NB4 (cell line): Measurements from ENCODE around the gene EIF4B.

Source experiments
- DNase-seq: peaks from one replicate; pipeline ENCODE4 v3.0.0; 2010; ENCODE audit warnings: low read depth
- H3K4me3 ChIP-seq: one replicate; pipeline ENCODE4 v1.5.1; 2011; ENCODE audit warnings: mild to moderate bottlenecking, low read depth, low read length, moderate library complexity
- CTCF ChIP-seq: IDR thresholded peaks from one replicate; pipeline ENCODE4 v1.5.1; 2012; ENCODE audit warnings: low read depth, low read length
- MAX ChIP-seq: IDR thresholded peaks from 2 replicates; pipeline ENCODE4 v1.6.1; 2011; ENCODE audit warnings: low read depth, low read length
- MYC ChIP-seq: IDR thresholded peaks from 2 replicates; pipeline ENCODE4 v1.6.1; 2011; ENCODE audit warnings: low read depth, low read length
- POLR2A ChIP-seq: IDR thresholded peaks from 2 replicates; pipeline ENCODE4 v1.6.1; 2011; ENCODE audit warnings: mild to moderate bottlenecking; ENCODE audit not compliant: insufficient read length; ENCODE audit errors: extremely low read depth

The EIF4B gene

DNA sequence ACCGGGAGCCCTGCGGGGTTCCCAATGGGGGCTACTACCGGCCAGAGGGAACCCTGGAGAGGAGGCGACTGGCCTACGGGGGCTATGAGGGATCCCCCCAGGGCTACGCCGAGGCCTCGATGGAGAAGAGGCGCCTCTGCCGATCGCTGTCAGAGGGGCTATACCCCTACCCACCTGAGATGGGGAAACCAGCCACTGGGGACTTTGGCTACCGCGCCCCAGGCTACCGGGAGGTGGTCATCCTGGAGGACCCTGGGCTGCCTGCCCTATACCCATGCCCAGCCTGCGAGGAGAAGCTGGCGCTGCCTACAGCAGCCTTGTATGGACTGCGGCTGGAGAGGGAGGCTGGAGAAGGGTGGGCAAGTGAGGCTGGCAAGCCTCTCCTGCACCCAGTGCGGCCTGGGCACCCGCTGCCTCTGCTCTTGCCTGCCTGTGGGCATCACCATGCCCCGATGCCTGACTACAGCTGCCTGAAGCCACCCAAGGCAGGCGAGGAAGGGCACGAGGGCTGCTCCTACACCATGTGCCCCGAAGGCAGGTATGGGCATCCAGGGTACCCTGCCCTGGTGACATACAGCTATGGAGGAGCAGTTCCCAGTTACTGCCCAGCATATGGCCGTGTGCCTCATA is 53.3 kb downstream of the EIF4B start:
- TF ChIP-seq POLR2A, result no peak
- no peak for TF ChIP-seq MYC
- no peak for TF ChIP-seq CTCF
- TF ChIP-seq MAX, result no peak
- no peak for DNase-seq

DNA sequence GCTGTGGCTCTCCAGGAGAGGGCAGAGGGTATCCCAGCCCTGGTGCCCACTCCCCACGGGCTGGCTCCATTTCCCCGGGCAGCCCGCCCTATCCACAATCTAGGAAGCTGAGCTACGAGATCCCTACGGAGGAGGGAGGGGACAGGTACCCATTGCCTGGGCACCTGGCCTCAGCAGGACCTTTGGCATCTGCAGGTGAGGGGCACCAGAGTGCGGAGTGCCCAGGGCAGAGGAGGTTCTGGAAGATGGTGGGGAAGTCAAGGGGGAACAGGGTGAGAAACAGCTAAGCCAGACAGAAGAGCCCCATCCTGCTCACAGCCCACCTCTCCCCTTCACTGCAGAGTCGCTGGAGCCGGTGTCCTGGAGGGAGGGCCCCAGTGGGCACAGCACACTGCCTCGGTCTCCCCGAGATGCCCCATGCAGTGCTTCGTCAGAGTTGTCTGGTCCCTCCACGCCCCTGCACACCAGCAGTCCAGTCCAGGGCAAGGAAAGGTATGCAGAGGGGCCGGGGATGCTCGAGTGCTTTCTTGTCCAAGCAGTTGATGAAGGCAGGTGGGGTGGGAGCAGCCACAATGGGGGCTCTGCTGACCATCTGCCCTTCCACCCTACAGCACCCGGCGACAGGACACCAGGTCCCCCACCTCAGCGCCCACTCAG is 53.9 kb downstream of the EIF4B start:
- DNase-seq, result no peak
- H3K4me3 ChIP-seq, result no peak overlapping the region
- TF ChIP-seq CTCF (no peak), POLR2A (no peak), MAX (no peak), MYC (no peak)

More for the DNA sequence above, 53.3 kb downstream of the EIF4B start:
- H3K4me3 ChIP-seq, result no peak overlapping the region

DNA sequence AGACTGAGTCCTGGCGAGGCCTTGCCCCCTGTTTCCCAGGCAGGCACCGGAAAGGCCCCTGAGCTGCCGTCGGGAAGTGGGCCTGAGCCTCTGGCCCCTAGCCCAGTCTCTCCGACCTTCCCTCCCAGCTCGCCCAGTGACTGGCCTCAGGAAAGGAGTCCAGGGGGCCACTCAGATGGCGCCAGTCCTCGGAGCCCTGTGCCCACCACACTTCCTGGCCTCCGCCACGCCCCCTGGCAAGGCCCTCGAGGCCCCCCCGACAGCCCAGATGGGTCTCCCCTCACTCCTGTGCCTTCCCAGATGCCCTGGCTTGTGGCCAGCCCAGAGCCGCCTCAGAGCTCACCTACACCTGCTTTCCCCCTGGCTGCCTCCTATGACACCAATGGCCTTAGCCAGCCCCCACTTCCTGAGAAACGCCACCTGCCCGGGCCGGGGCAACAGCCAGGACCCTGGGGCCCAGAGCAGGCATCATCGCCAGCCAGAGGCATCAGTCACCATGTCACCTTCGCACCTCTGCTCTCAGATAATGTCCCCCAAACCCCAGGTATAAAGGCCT is 54.5 kb downstream of the EIF4B start:
- no peak for DNase-seq
- no peak overlapping the region for H3K4me3 ChIP-seq
- TF ChIP-seq MAX (no peak), CTCF (no peak), POLR2A (no peak), MYC (no peak)

DNA sequence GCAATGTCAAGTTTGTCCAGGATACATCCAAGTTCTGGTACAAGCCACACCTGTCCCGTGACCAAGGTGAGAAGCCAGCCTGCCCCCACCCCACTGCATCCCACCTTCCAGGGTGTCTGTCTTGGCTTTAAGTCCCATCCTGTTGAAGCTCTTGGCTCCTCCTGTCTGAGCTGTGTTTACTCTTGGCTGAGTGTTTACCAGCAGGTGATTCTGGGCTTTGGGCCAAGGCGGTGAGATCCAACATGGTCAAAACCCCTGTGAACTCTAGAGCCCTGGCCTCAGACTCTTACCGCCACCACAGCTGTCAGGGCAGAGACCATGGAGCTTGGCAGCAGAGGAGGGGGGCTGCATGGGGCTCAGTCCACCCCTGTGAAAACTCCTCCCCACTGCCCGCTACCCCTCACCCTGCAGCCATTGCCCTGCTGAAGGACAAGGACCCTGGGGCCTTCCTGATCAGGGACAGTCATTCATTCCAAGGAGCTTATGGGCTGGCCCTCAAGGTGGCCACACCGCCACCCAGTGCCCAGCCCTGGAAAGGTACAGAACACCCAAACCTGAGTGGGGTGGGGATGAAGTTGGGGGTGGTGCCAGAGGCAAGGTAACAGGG is 55.3 kb downstream of the EIF4B start:
- peak; percentile 44 for DNase-seq
- no peak overlapping the region for H3K4me3 ChIP-seq
- TF ChIP-seq MYC, result no peak
- peak; percentile 36 for TF ChIP-seq CTCF
- no peak for TF ChIP-seq POLR2A

- H3K4me3 ChIP-seq, result no peak overlapping the region
- DNase-seq, result no peak
- TF ChIP-seq MAX, result no peak
- TF ChIP-seq MYC, result no peak
- no peak for TF ChIP-seq POLR2A
- TF ChIP-seq CTCF, result no peak
These were observed 56.0 kb downstream of the EIF4B start for GRCh38 chr12:53062011-53062961.
